HFFc6 (cell line): ENCODE data around the gene SLC4A8. TPM values are rescaled to one million over a fixed set of nuclear protein-coding genes. Genes with fewer than 3 reads are reported as not detected.
"Not testable (repeated sequence)": the region's sequence is repeated elsewhere in the genome, so short reads cannot be mapped to it uniquely, and the experiment has no call there.

Experiments used
- DNase-seq: peaks from one replicate; pipeline ENCODE4 v3.0.0-alpha.2; 2018
- H3K27ac Mint-ChIP-seq: 2 replicates; pipeline ENCODE4 v1.8.0; 2020; ENCODE audit warnings: mild to moderate bottlenecking, mixed read lengths
- H3K27me3 Mint-ChIP-seq: 2 replicates; pipeline ENCODE4 v1.8.0; 2021; ENCODE audit warnings: mild to moderate bottlenecking, moderate library complexity, mixed read lengths; ENCODE audit not compliant: insufficient read depth
- H3K36me3 Mint-ChIP-seq: 2 replicates; pipeline ENCODE4 v1.8.0; 2021; ENCODE audit warnings: low read depth, mixed read lengths
- H3K4me1 Mint-ChIP-seq: 2 replicates; pipeline ENCODE4 v1.8.0; 2020; ENCODE audit warnings: low read depth, mixed read lengths
- H3K4me3 Mint-ChIP-seq: 2 replicates; pipeline ENCODE4 v1.8.0; 2020; ENCODE audit warnings: mild to moderate bottlenecking, moderate library complexity, mixed read lengths
- H3K9me3 Mint-ChIP-seq: 2 replicates; pipeline ENCODE4 v1.8.0; 2020; ENCODE audit warnings: mild to moderate bottlenecking, mixed read lengths
- CTCF ChIP-seq: fragments of 200-600 bp; sonication (generic); IDR thresholded peaks from 2 replicates; pipeline ENCODE4 v1.5.0; 2021; ENCODE audit warnings: antibody characterized with exemption, mild to moderate bottlenecking
- total RNA-seq, 6 experiments: library from RNA; stranded (reverse); fragmentation: NEBNext Ultra II Directional; extraction: Animal tissue kit (Norgen Biotek cat#: 25700); gene quantifications; 2 replicates in 1 of 6; 3 replicates in 5 of 6; pipeline ENCODE4 v1.2.3, GENCODE V29; 2021

The SLC4A8 gene
- total RNA-seq, 6 experiments from 2014 or later: 10.2 to 21.9 (median 14.4) TPM

- Mint-ChIP-seq H3K27me3 (peaks cover 3% of the 10 kb centered on the region; the same call in 1 of the 2 replicates), H3K4me3 (no peak overlapping the region), H3K36me3 (no peaks in the 10 kb centered on the region), H3K4me1 (peaks cover 22% of the 10 kb centered on the region), H3K27ac (no peak overlapping the region), H3K9me3 (no peaks in the 10 kb centered on the region)
- no peak for TF ChIP-seq CTCF
- no peak for DNase-seq
Observed at GRCh38 chr12:51443573-51443972, 18.9 kb downstream of the SLC4A8 start.

GRCh38 chr12:51448618-51449256 lies 24.1 kb downstream of the SLC4A8 start:
- Mint-ChIP-seq H3K27ac (no peak overlapping the region), H3K4me1 (peaks cover 26% of the 10 kb centered on the region), H3K9me3 (no peaks in the 10 kb centered on the region), H3K36me3 (peaks cover 5% of the 10 kb centered on the region; the same call in 1 of the 2 replicates), H3K27me3 (peaks cover 3% of the 10 kb centered on the region; the same call in 1 of the 2 replicates), H3K4me3 (no peak overlapping the region)
- no peak for TF ChIP-seq CTCF
- DNase-seq: no peak

- TF ChIP-seq CTCF: no peak
- no peak overlapping the region for H3K4me3 Mint-ChIP-seq
- no peaks in the 10 kb centered on the region for H3K9me3 Mint-ChIP-seq
- peaks cover 26% of the 10 kb centered on the region for H3K4me1 Mint-ChIP-seq
- H3K27ac Mint-ChIP-seq: no peak overlapping the region; the same call in 1 of the 2 replicates
- H3K27me3 Mint-ChIP-seq: peaks cover 3% of the 10 kb centered on the region; the same call in 1 of the 2 replicates
- peaks cover 5% of the 10 kb centered on the region; the same call in 1 of the 2 replicates for H3K36me3 Mint-ChIP-seq
- peak; percentile 31 for DNase-seq
Observed at GRCh38 chr12:51449580-51450246, 25.1 kb downstream of the SLC4A8 start.

- no peak for DNase-seq
- Mint-ChIP-seq H3K4me1 (peaks cover 26% of the 10 kb centered on the region), H3K36me3 (peaks cover 5% of the 10 kb centered on the region; the same call in 1 of the 2 replicates), H3K4me3 (no peak overlapping the region), H3K27ac (peak overlapping the region; percentile 11; the same call in 1 of the 2 replicates), H3K9me3 (no peaks in the 10 kb centered on the region), H3K27me3 (peaks cover 3% of the 10 kb centered on the region; the same call in 1 of the 2 replicates)
- TF ChIP-seq CTCF: no peak
Observed at GRCh38 chr12:51450333-51450732, 25.7 kb downstream of the SLC4A8 start.

DNA sequence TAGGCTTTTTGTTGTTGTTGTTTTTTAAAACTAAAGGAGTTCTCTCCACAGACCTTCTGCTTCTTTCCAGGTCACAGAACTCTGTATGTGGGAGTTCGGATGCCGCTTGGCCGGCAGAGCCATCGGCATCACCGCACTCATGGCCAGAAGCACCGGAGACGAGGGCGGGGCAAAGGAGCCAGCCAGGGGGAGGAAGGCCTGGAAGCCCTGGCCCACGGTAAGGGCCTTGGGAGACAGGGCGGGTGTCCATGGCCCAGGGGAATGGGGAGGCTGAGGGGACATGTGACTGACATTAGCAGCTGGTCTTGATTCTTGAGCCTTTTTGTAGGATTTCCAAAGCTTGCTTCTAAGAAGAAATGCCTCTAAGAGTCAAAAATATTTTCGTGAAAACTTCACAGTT lies 26.2 kb downstream of the SLC4A8 start:
- H3K9me3 Mint-ChIP-seq: no peaks in the 10 kb centered on the region
- peaks cover 5% of the 10 kb centered on the region; the same call in 1 of the 2 replicates for H3K36me3 Mint-ChIP-seq
- no peak overlapping the region; the same call in 1 of the 2 replicates for H3K27ac Mint-ChIP-seq

GRCh38 chr12:51454016-51454415 lies 29.4 kb downstream of the SLC4A8 start:
- not testable (repeated sequence) for DNase-seq, H3K9me3 Mint-ChIP-seq, H3K4me3 Mint-ChIP-seq, H3K27me3 Mint-ChIP-seq, H3K36me3 Mint-ChIP-seq, H3K27ac Mint-ChIP-seq
- peaks cover 18% of the 10 kb centered on the region for H3K4me1 Mint-ChIP-seq

More for the DNA sequence above, 26.2 kb downstream of the SLC4A8 start:
- Mint-ChIP-seq H3K4me1 (peaks cover 26% of the 10 kb centered on the region), H3K4me3 (no peak overlapping the region), H3K27me3 (peaks cover 3% of the 10 kb centered on the region; the same call in 1 of the 2 replicates)
- DNase-seq: no peak
- no peak for TF ChIP-seq CTCF

DNA sequence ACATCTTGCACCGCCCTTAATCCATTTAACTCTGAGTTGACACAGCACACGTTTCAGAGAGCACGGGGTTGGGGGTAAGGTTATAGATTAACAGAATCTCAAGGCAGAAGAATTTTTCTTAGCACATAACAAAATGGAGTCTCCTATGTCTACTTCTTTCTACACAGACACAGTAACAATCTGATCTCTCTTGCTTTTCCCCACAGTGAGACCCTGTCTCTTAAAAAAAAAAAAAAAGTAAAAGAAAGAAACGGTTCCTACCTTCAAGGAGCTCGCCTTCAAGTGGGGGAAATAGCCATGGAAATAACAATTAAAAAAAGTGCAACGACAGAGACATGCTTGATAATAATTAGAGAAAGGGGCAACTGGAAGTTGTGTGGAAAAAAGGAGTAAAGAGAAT lies 30.4 kb downstream of the SLC4A8 start:
- H3K4me3 Mint-ChIP-seq, H3K27ac Mint-ChIP-seq, H3K27me3 Mint-ChIP-seq, H3K36me3 Mint-ChIP-seq, DNase-seq, H3K4me1 Mint-ChIP-seq, H3K9me3 Mint-ChIP-seq: not testable (repeated sequence)
